ENCODE data around the gene ACTN4.
"Not testable (repeated sequence)": the region's sequence is repeated elsewhere in the genome, so short reads cannot be mapped to it uniquely, and the experiment has no call there.

Gene ACTN4

DNA sequence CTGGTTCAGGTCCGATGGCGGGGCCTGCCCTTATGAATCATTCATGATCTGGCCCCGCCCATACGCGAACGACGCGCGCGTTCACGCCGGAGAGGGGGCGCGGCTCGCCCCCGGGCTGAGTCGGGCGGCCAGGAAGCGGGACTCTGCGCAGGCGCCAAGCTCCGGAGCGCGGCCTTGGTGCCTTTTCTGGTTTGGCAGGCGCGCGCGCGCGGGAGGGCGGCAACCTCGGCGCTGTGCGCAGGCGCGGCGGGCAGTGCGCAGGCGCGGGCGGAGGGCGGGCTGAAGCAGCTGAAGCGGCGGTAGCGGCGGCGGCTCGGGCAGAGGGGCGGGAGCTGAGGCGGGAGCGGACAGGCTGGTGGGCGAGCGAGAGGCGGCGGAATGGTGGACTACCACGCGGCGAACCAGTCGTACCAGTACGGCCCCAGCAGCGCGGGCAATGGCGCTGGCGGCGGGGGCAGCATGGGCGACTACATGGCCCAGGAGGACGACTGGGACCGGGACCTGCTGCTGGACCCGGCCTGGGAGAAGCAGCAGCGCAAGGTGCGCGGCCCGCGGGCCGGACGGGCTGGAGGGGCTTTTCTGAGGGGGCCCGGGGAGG lies at the start of gene ACTN4:
ACTN4 (plus strand) TSS at position 282 of the 598 bp plus-strand sequence; CDS start at position 379, 97 bp downstream.
- Histone ChIP-seq H3K27ac (ENCODE audit: low read length) (no peak within 1 kb of the TSS), H3K36me3 (ENCODE audit: control insufficient read depth, insufficient read depth, low read length) (no peaks in the 10 kb centered on the region), H3K9me3 (ENCODE audit: control insufficient read depth, insufficient read depth, low read length) (no peaks in the 10 kb centered on the region), H3K4me3 (ENCODE audit: low read length) (peak within 1 kb of the TSS; percentile 98), H3K4me1 (ENCODE audit: control insufficient read depth, insufficient read depth, low read length) (peaks cover 5% of the 10 kb centered on the region; the same call in 1 of the 2 replicates), H3K27me3 (ENCODE audit: control insufficient read depth, insufficient read depth, low read length) (no peaks in the 10 kb centered on the region)
- peak; percentile 93 for DNase-seq (ENCODE audit: low read depth, low spot score)
- no CpG with 5 or more reads among the region's 77 CpGs for WGBS (ENCODE audit: insufficient coverage, insufficient read length)

DNA sequence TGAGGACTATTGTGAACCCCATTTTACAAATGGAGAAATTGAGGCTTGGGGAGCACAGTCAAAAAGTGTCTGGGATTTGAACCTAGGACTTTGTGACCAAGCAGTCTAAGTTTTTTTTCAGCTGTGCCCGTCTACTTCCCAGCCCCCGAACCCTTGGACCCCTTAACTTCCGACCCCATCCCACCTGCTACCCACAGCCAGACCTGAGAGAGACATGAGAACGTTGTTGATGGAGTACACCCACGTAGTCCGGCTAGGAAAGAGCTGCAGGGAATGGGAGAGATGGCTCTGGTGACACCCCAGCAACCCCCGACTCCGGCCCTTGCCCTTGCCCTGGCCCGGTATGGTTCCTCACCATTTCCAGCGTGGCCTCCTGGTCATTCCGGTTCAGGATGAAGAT lies 47.7 kb upstream of the ACTN4 start:
- H3K9me3 ChIP-seq (ENCODE audit: control insufficient read depth, insufficient read depth, low read length), result no peaks in the 10 kb centered on the region

DNA sequence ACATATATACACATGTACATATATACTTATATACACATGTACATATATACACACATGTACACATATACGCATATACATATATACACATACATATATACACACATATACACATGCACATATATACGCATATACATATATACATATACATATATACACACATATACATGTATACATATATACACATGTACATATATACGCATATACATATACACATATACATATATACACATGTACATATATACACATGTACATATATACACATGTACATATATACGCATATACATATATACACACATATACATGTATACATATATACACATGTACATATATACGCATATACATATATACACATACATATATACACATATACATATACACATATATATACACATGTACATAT lies 44.6 kb upstream of the ACTN4 start:
- H3K27me3 ChIP-seq (ENCODE audit: control insufficient read depth, insufficient read depth, low read length); DNase-seq (ENCODE audit: low read depth, low spot score); H3K9me3 ChIP-seq (ENCODE audit: control insufficient read depth, insufficient read depth, low read length); H3K36me3 ChIP-seq (ENCODE audit: control insufficient read depth, insufficient read depth, low read length); H3K4me3 ChIP-seq (ENCODE audit: low read length); H3K27ac ChIP-seq (ENCODE audit: low read length); H3K4me1 ChIP-seq (ENCODE audit: control insufficient read depth, insufficient read depth, low read length): not testable (repeated sequence)
- 70% methylated on average over 2 of the region's 5 CpGs for WGBS (ENCODE audit: insufficient coverage, insufficient read length)

More for the DNA sequence above, 47.7 kb upstream of the ACTN4 start:
- Histone ChIP-seq H3K4me3 (ENCODE audit: low read length) (no peak overlapping the region), H3K4me1 (ENCODE audit: control insufficient read depth, insufficient read depth, low read length) (no peaks in the 10 kb centered on the region; the same call in 1 of the 2 replicates), H3K27me3 (ENCODE audit: control insufficient read depth, insufficient read depth, low read length) (no peaks in the 10 kb centered on the region), H3K27ac (ENCODE audit: low read length) (no peak overlapping the region), H3K36me3 (ENCODE audit: control insufficient read depth, insufficient read depth, low read length) (no peaks in the 10 kb centered on the region)
- no peak for DNase-seq (ENCODE audit: low read depth, low spot score)
- WGBS (ENCODE audit: insufficient coverage, insufficient read length), result no CpG with 5 or more reads among the region's 11 CpGs

DNA sequence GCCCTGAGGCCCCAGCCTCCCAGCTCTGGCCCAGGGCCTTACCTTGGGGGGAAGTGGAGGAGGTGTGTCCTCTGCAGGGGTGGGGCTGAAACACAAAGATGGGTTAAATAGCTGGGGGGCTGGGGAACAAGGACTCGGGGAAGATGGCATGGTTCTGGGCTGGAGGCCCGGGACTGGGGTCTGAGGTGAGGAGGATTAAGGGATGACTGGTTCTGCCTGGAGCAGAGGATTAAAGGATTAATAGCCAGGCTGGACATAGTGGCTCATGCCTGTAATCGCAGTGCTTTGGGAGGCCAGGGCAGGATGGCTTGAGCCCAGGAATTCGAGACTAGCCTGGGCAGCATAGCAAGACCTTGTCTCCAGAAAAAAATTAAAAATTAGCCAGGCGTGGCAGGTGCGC lies 41.3 kb upstream of the ACTN4 start:
- Histone ChIP-seq H3K27ac (ENCODE audit: low read length) (no peak overlapping the region), H3K27me3 (ENCODE audit: control insufficient read depth, insufficient read depth, low read length) (no peaks in the 10 kb centered on the region), H3K9me3 (ENCODE audit: control insufficient read depth, insufficient read depth, low read length) (no peaks in the 10 kb centered on the region), H3K4me3 (ENCODE audit: low read length) (no peak overlapping the region), H3K36me3 (ENCODE audit: control insufficient read depth, insufficient read depth, low read length) (no peaks in the 10 kb centered on the region), H3K4me1 (ENCODE audit: control insufficient read depth, insufficient read depth, low read length) (no peaks in the 10 kb centered on the region)
- no CpG with 5 or more reads among the region's 6 CpGs for WGBS (ENCODE audit: insufficient coverage, insufficient read length)
- DNase-seq (ENCODE audit: low read depth, low spot score), result no peak

DNA sequence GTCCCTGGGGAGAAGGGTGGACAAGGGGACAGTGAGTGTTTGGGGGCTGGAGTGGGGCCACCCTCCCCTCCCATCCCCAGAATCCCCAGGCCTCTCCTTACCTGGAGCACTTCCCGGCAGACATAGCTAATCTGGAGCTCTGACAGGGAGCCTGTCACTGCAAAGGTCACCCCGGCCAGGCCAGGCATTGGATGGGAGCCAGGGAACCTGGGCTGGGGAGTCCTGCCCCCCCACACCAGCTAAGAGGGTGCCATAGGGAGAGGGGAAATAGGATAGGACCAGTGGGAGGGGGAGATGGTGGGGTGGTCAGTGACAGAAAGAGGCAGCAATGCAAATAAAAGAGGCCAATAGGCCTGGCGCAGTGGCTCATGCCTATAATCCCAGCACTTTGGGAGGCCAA lies 33.2 kb upstream of the ACTN4 start:
- no peak overlapping the region for H3K4me3 ChIP-seq (ENCODE audit: low read length)
- no peaks in the 10 kb centered on the region for H3K27me3 ChIP-seq (ENCODE audit: control insufficient read depth, insufficient read depth, low read length)
- WGBS (ENCODE audit: insufficient coverage, insufficient read length), result no CpG with 5 or more reads among the region's 3 CpGs
- H3K4me1 ChIP-seq (ENCODE audit: control insufficient read depth, insufficient read depth, low read length), result peaks cover 2% of the 10 kb centered on the region
- H3K9me3 ChIP-seq (ENCODE audit: control insufficient read depth, insufficient read depth, low read length), result no peaks in the 10 kb centered on the region
- no peak for DNase-seq (ENCODE audit: low read depth, low spot score)
- H3K36me3 ChIP-seq (ENCODE audit: control insufficient read depth, insufficient read depth, low read length), result no peaks in the 10 kb centered on the region
- H3K27ac ChIP-seq (ENCODE audit: low read length), result no peak overlapping the region

DNA sequence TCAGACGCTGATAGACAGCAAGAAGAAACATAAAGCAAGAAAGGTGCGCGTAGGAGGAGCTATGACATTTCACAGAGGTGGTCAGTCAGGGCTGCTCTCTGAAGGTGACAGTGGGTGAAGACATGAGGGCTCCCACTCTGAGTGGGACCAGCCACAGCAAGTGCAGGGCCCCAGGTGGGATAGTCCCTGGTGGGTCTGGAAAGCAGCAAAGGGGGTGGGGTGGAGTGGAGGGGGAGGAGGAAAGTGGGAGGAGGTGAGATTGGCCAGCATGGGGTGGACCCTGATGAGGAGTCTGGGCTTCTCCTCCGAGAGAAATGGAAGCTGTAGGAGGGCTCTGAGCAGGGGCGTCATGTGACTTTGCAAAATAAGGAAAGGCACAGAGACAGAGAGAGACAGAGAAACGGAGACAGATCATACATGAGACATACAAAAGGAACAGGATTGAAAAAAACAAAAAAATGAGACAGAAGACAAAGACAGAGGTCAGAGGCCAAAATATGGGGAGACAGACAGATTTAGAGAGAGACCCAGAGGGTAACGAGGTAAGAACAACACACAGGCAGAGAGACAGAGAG lies 32.4 kb upstream of the ACTN4 start:
- no peak for DNase-seq (ENCODE audit: low read depth, low spot score)
- no peaks in the 10 kb centered on the region for H3K9me3 ChIP-seq (ENCODE audit: control insufficient read depth, insufficient read depth, low read length)
- no peak overlapping the region for H3K27ac ChIP-seq (ENCODE audit: low read length)
- no CpG with 5 or more reads among the region's 7 CpGs for WGBS (ENCODE audit: insufficient coverage, insufficient read length)
- H3K27me3 ChIP-seq (ENCODE audit: control insufficient read depth, insufficient read depth, low read length), result no peaks in the 10 kb centered on the region
- H3K36me3 ChIP-seq (ENCODE audit: control insufficient read depth, insufficient read depth, low read length), result no peaks in the 10 kb centered on the region
- no peak overlapping the region for H3K4me3 ChIP-seq (ENCODE audit: low read length)
- peaks cover 5% of the 10 kb centered on the region for H3K4me1 ChIP-seq (ENCODE audit: control insufficient read depth, insufficient read depth, low read length)

DNA sequence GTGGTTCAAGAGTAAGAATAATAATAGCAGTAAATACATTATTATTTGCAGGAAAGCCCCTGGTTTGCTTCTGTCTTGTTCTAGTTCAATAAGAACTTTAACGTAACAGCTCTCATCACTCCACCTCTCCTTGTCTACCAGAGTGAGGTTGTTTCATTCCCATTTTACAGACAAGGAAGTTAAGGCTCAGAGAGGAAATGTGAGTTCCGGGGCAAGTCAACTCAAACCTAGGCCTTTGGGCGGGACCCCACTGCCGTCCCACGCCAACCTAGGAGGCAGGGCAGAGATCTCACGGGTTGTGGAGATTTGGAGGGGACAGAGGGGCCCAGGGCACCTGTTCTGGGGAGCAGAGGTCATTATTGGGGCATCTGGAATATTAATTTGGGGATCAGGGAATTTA lies 31.2 kb upstream of the ACTN4 start:
- no peaks in the 10 kb centered on the region for H3K9me3 ChIP-seq (ENCODE audit: control insufficient read depth, insufficient read depth, low read length)
- H3K4me3 ChIP-seq (ENCODE audit: low read length), result no peak overlapping the region
- H3K36me3 ChIP-seq (ENCODE audit: control insufficient read depth, insufficient read depth, low read length), result no peaks in the 10 kb centered on the region; the same call in 1 of the 2 replicates
- whole genome bisulfite sequencing (ENCODE audit: insufficient coverage, insufficient read length), result no CpG with 5 or more reads among the region's 6 CpGs
- H3K27ac ChIP-seq (ENCODE audit: low read length), result no peak overlapping the region
- DNase-seq (ENCODE audit: low read depth, low spot score), result no peak
- H3K4me1 ChIP-seq (ENCODE audit: control insufficient read depth, insufficient read depth, low read length), result peaks cover 5% of the 10 kb centered on the region
- H3K27me3 ChIP-seq (ENCODE audit: control insufficient read depth, insufficient read depth, low read length), result no peaks in the 10 kb centered on the region

DNA sequence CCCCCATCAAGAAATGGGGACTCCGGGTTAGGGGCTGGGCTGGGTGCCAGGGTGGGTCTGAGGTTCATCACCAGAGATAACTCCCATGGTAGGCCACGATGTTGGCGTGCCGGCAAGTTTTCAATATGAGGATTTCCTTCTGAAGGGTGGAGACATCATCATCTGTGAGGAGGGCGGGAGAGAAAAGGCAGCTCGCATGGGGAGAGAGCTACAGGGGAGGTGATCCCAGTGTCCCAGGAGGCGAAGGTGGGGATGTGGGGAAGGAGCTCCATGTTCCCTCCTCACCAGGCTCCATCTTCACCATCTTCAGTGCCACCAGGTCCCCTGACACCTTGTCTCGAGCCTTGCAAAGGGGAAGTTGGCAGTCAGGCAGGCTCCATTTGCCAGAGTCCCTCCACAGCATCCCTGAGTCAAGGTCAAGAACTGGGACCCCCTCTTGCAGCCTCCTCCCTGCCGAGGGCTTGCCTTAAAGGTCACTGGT lies 30.1 kb upstream of the ACTN4 start:
- peaks cover 3% of the 10 kb centered on the region; the same call in 1 of the 2 replicates for H3K36me3 ChIP-seq (ENCODE audit: control insufficient read depth, insufficient read depth, low read length)

DNA sequence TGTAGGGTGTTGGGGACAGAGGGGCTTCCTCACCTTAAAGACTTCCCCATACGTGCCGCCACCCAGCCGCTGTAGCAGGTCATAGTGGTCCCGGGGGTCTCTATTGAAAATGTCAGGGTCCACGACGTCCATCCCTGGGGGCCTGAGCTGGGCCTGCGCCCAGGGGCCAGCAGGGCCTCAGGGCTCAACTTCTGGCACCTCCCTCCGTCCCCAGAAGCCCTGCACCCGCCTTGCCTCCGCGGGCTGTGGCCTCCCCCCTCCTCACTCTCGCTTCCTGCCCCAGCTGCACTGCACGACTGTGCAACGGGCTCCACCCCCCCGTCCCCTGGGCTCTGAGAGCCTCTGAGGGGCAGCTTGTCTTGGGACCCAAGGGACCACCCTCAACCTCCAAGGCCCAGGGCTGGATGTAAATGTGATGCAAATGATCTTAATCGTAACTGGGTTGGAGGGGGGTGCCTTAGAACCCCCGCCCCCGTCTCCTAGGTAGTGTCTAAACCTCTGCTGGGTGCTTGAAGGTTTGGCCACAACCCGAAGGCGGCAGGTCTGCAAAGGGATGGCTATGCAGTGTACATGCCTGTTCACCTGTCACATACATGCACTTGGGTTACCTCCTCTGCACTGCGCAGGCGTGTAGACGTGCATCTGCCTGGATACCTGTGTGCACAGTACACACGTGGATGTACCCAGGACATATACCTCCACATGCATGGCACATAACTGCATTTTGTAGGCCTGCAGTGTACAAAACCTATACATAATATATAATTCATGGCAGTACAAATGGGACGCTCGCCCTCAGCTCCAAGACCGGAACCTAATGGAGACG lies 29.5 kb upstream of the ACTN4 start, which contains the start of gene MAP4K1:
MAP4K1 (minus strand) TSS at position 190 of the 826 bp plus-strand sequence; CDS start at position 132, 58 bp downstream.
- H3K4me1 ChIP-seq (ENCODE audit: control insufficient read depth, insufficient read depth, low read length), result peaks cover 5% of the 10 kb centered on the region
- H3K4me3 ChIP-seq (ENCODE audit: low read length), result peak within 1 kb of the TSS; percentile 28; the same call in 1 of the 2 replicates
- H3K27me3 ChIP-seq (ENCODE audit: control insufficient read depth, insufficient read depth, low read length), result no peaks in the 10 kb centered on the region
- no peak for DNase-seq (ENCODE audit: low read depth, low spot score)
- no peak within 1 kb of the TSS for H3K27ac ChIP-seq (ENCODE audit: low read length)
- H3K9me3 ChIP-seq (ENCODE audit: control insufficient read depth, insufficient read depth, low read length), result no peaks in the 10 kb centered on the region
- WGBS (ENCODE audit: insufficient coverage, insufficient read length), result no CpG with 5 or more reads among the region's 28 CpGs
- H3K36me3 ChIP-seq (ENCODE audit: control insufficient read depth, insufficient read depth, low read length), result peaks cover 3% of the 10 kb centered on the region; the same call in 1 of the 2 replicates

More for the DNA sequence above, 30.1 kb upstream of the ACTN4 start:
- DNase-seq (ENCODE audit: low read depth, low spot score), result no peak
- Histone ChIP-seq H3K27ac (ENCODE audit: low read length) (no peak overlapping the region), H3K27me3 (ENCODE audit: control insufficient read depth, insufficient read depth, low read length) (no peaks in the 10 kb centered on the region), H3K9me3 (ENCODE audit: control insufficient read depth, insufficient read depth, low read length) (no peaks in the 10 kb centered on the region), H3K4me1 (ENCODE audit: control insufficient read depth, insufficient read depth, low read length) (peaks cover 5% of the 10 kb centered on the region), H3K4me3 (ENCODE audit: low read length) (no peak overlapping the region)
- WGBS (ENCODE audit: insufficient coverage, insufficient read length), result no CpG with 5 or more reads among the region's 9 CpGs

DNA sequence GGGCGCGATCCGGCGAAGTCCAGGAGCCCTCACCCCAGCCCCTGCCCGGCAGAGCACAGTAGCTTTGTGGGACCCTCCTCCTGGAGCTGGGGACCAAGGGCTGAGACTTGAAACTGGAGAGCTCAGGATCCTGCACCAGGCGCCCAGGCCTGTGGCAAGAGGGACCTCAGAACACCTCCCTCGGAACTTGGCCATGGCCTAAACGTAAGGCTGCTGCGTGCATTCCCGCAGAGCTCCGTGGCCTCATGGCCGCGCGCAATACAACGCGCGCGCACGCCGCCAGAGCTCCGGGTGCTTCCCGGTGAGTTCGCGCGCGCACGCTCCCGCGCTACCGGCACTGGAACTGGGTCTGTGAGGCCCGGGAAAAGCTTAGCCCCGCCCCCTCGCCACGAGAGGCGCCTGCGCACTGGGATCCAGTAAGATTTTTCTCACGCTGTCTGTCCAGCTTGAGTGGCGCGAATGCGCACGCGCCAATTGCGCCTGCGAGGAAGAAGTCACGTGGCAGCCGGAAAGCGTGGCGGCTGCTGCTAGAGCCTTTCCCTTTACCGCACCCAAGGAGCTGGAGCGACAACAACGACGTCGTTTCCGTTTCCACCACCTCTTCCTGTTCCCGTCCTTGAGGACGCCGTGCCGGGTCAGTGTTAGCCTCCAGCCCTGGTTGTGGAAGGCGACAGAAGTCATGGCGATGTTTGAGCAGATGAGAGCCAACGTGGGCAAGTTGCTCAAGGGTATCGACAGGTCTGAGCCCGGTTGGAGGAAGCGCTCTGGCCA lies 28.7 kb upstream of the ACTN4 start, which contains the start of gene EIF3K:
EIF3K (plus strand) TSS at position 599 of the 771 bp plus-strand sequence; CDS start at position 680, 81 bp downstream.
- H3K36me3 ChIP-seq (ENCODE audit: control insufficient read depth, insufficient read depth, low read length), result peaks cover 4% of the 10 kb centered on the region; the same call in 1 of the 2 replicates
- H3K9me3 ChIP-seq (ENCODE audit: control insufficient read depth, insufficient read depth, low read length), result no peaks in the 10 kb centered on the region
- H3K27me3 ChIP-seq (ENCODE audit: control insufficient read depth, insufficient read depth, low read length), result no peaks in the 10 kb centered on the region
- DNase-seq (ENCODE audit: low read depth, low spot score), result peak; percentile 97
- H3K27ac ChIP-seq (ENCODE audit: low read length), result no peak within 1 kb of the TSS
- peak within 1 kb of the TSS; percentile 77 for H3K4me3 ChIP-seq (ENCODE audit: low read length)
- WGBS (ENCODE audit: insufficient coverage, insufficient read length), result no CpG with 5 or more reads among the region's 64 CpGs
- peaks cover 5% of the 10 kb centered on the region for H3K4me1 ChIP-seq (ENCODE audit: control insufficient read depth, insufficient read depth, low read length)
